K562 (cell line): ENCODE measurements around the gene NOSTRIN. TPM values are rescaled to one million over a fixed set of nuclear protein-coding genes. Genes with fewer than 3 reads are reported as not detected.
A peak's percentile ranks its signal among the peaks of the same experiment; 100 is the strongest.

Experiments
- CLOCK ChIP-seq: fragments of 250-450 bp; sonication (Bioruptor Pico); IDR thresholded peaks from 2 replicates; pipeline ENCODE4 v1.4.0; 2020; ENCODE audit warnings: mild to moderate bottlenecking, moderate library complexity, borderline replicate concordance
- EHMT2 ChIP-seq: fragments of 450-650 bp; IDR thresholded peaks from 2 replicates; pipeline ENCODE4 v1.6.1; 2018; ENCODE audit warnings: antibody characterized with exemption
- MITF ChIP-seq: IDR thresholded peaks from 2 replicates; pipeline ENCODE4 v1.6.1; 2014; ENCODE audit warnings: antibody characterized with exemption
- MYC ChIP-seq, 2 experiments: fragments of 250-450 bp in 1 of 2; sonication (Bioruptor Pico) in 1 of 2; IDR thresholded peaks; 2 replicates each; pipeline versions ENCODE4 v1.5.1 to v1.6.1; 2012 to 2021; ENCODE audit warnings: low read depth in 2 of 2, borderline replicate concordance in 1 of 2, improper control_type of control experiment in 1 of 2, low read length in 1 of 2, mild to moderate bottlenecking in 1 of 2, moderate library complexity in 1 of 2
- POLR2AphosphoS2 ChIP-seq: IDR thresholded peaks from 2 replicates; pipeline ENCODE4 v1.6.1; 2012; ENCODE audit warnings: low read length, improper control_type of control experiment
- PTBP1 ChIP-seq: fragments of 200-400 bp; formaldehyde crosslinking; IDR thresholded peaks from 2 replicates; pipeline ENCODE4 v1.6.1; 2017; ENCODE audit warnings: low read depth, low read length
- RFX7 ChIP-seq: fragments of 250-450 bp; sonication (Bioruptor Pico); IDR thresholded peaks from 2 replicates; pipeline ENCODE4 v1.5.1; 2021; ENCODE audit warnings: mild to moderate bottlenecking
- ZBTB11 ChIP-seq, 3 experiments: fragments of 200-800 bp in 1 of 3; fragments of 250-450 bp in 1 of 3; fragments of 450-650 bp in 1 of 3; sonication (Bioruptor Pico) in 1 of 3; sonication (Bioruptor generic) in 1 of 3; formaldehyde crosslinking in 1 of 3; IDR thresholded peaks; 2 replicates each; pipeline versions ENCODE4 v1.6.1 to v1.8.0; 2016 to 2022; ENCODE audit warnings: mild to moderate bottlenecking in 2 of 3, missing genetic modification characterization in 2 of 3, missing compliant biosample characterization in 1 of 3, moderate library complexity in 1 of 3
- ZMIZ1 ChIP-seq, 2 experiments: fragments of 150-350 bp in 1 of 2; IDR thresholded peaks; 2 replicates each; pipeline ENCODE4 v1.6.1; 2012 to 2016; ENCODE audit warnings: low read depth in 2 of 2, low read length in 2 of 2, mild to moderate bottlenecking in 1 of 2, moderate library complexity in 1 of 2
- ZNF436 ChIP-seq: fragments of 250-450, 450-650 bp; sonication (Bioruptor Pico); formaldehyde crosslinking; IDR thresholded peaks from 2 replicates; pipeline ENCODE4 v1.7.0; 2020; ENCODE audit warnings: mild to moderate bottlenecking
- ZNF740 ChIP-seq, 3 experiments: fragments of 200-800 bp in 1 of 3; sonication (Bioruptor generic) in 1 of 3; sonication (generic) in 1 of 3; formaldehyde crosslinking in 1 of 3; IDR thresholded peaks; 2 replicates each; pipeline versions ENCODE4 v1.6.1 to v1.8.0; 2016 to 2022; ENCODE audit warnings: mild to moderate bottlenecking in 2 of 3, missing compliant biosample characterization in 2 of 3, missing genetic modification characterization in 2 of 3, missing genetic modification reagents in 1 of 3
- polyA plus RNA-seq, 8 experiments: library from polyadenylated mRNA; depleted of rRNA in 4 of 8; stranded (reverse) in 5 of 8; unstranded in 3 of 8; fragments of >200 nt; fragmentation: Nextera tagmentation in 2 of 8; fragmentation: Illumina TruSeq in 1 of 8; extraction: Ambion mirVana in 2 of 8; extraction: Trizol in 1 of 8; gene quantifications; 2 replicates each; pipeline versions ENCODE4 v1.2.1 to v1.2.3, GENCODE V29; 2011 to 2014; ENCODE audit warnings: inconsistent platforms in 1 of 8, missing spikeins in 1 of 8
- total RNA-seq, 7 experiments: library from RNA; depleted of rRNA in 6 of 7; stranded (reverse); fragments of >200 nt in 6 of 7; fragmentation: Illumina TruSeq in 2 of 7; extraction: Trizol in 2 of 7; gene quantifications; 2 replicates each; pipeline versions ENCODE4 v1.2.1 to v1.2.3, GENCODE V29; 2011 to 2021; ENCODE audit warnings: low replicate concordance in 1 of 7

The NOSTRIN gene
- total and polyA plus RNA-seq, 9 of the 15 experiments (the other 6 are each of a cell fraction or from before 2014, with no cell fraction given): 26.7 to 82.9 (median 56.3) TPM

- TF ChIP-seq ZBTB11 (CRISPR knock-in tag; IDR thresholded peaks at IDR 0.05) (peak in 1 of 3 experiments; percentile 73; a peak in 1 of 6 replicates), RFX7 (CRISPR knock-in tag) (no peak), POLR2AphosphoS2 (no peak; the same call in 1 of the 2 replicates), ZNF436 (CRISPR knock-in tag) (no peak), EHMT2 (peak; percentile 77; the same call in 1 of the 2 replicates), ZNF740 (CRISPR knock-in tag; IDR thresholded peaks at IDR 0.05) (no peak), ZNF740 (tag; IDR thresholded peaks at IDR 0.05) (peak in 1 of 2 experiments; percentile 44; a peak in 1 of 4 replicates), ZMIZ1 (IDR thresholded peaks at IDR 0.05; ENCODE audit: low read depth in 2 of 2, low read length in 2 of 2) (peak in 1 of 2 experiments; percentile 97; a peak in 2 of 4 replicates), MITF (peak; percentile 86), CLOCK (CRISPR knock-in tag) (0 out of 2 replicates have a peak, but pooled peaks have one; percentile 29), PTBP1 (no peak), MYC (IDR thresholded peaks at IDR 0.05; ENCODE audit: low read depth, low read length) (peak; percentile 99), MYC (CRISPR knock-in tag; IDR thresholded peaks at IDR 0.05; ENCODE audit: borderline replicate concordance, low read depth) (peak; percentile 81; the same call in 1 of the 2 replicates)
These were observed 28.5 kb upstream of the NOSTRIN start (continued) for GRCh38 chr2:168773719-168774521.
